Activated CD8-positive, alpha-beta memory T cell treated with anti-CD3 and anti-CD28 coated beads, Interleukin-2, amount 50 U/mL, for 48 hours (primary cell): ENCODE data around the gene EPHA4.

Experiments used
- DNase-seq: peaks from one replicate; pipeline ENCODE4 v3.0.0-alpha.2; 2020

Gene EPHA4

DNA sequence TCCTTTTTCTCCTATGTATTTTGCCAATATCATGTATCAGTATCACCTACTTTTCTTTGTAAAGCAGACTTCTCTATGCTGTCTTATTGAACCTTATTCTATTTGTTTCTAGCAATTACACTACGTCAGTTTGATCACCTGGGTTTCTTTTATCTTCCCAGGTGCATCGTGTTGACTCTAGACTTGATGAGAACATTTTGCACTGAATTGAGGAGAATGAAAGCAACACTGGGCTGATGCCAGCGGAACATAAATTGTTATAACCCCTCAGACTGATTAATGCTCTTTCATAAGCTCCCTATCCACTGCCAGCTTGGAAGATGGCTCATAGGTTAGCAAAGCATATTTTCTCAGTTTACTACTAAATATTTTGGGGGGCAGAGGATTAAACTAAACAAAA is 140.6 kb downstream of the EPHA4 start:
- DNase-seq: no peak

GRCh38 chr2:221429741-221430491 is 142.2 kb downstream of the EPHA4 start:
- DNase-seq: no peak

DNA sequence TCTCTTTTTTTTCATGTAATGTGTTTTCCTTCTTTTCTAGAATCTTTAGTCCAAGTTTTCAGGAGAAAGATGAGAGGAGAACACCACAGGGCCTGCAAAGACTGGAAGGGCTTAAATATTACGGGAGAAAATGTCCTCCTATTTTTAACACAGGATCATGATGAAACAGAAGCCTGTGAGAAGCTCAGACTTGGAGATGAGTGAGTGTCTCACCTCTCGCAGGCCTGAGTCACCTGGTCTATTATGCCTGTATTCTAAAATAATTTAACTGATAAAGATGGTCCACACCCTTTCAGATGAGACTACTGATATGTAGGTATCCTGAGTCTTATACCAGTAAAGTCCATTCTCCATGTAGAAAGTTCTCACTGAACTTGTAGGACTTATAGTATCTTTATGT is 143.2 kb downstream of the EPHA4 start:
- DNase-seq: no peak

- no peak for DNase-seq
Observed at GRCh38 chr2:221426929-221427328, 145.2 kb downstream of the EPHA4 start.

- no peak for DNase-seq
Observed at GRCh38 chr2:221425891-221426290, 146.2 kb downstream of the EPHA4 start.

- no peak for DNase-seq
Observed at GRCh38 chr2:221425353-221425752, 146.8 kb downstream of the EPHA4 start.

- no peak for DNase-seq
Observed at GRCh38 chr2:221423210-221423804, 148.8 kb downstream of the EPHA4 start.

GRCh38 chr2:221422516-221423209 is 149.4 kb downstream of the EPHA4 start:
- DNase-seq: no peak

- DNase-seq: no peak
Observed at GRCh38 chr2:221420245-221420644, 151.9 kb downstream of the EPHA4 start.

DNA sequence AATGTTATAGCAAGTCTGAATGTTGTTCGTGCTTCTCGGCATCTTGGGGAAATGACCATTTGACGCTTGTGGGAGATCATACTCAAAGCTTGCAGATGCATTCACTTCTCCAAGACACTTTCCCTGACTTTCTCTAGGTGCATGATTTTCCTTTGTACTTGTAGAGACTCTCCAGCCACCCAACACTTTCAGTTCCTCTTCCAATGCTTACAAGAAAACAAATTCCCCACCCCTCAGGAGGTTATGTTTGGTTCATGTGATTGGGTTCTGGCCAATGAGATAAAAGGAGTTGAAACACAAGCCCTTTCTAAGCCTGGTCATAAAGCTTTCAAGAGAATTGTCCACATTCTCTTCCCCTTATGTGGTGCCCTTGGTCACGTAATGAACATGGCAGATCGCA is 156.3 kb downstream of the EPHA4 start:
- no peak for DNase-seq

GRCh38 chr2:221412978-221413377 is 159.1 kb downstream of the EPHA4 start:
- DNase-seq: no peak

DNA sequence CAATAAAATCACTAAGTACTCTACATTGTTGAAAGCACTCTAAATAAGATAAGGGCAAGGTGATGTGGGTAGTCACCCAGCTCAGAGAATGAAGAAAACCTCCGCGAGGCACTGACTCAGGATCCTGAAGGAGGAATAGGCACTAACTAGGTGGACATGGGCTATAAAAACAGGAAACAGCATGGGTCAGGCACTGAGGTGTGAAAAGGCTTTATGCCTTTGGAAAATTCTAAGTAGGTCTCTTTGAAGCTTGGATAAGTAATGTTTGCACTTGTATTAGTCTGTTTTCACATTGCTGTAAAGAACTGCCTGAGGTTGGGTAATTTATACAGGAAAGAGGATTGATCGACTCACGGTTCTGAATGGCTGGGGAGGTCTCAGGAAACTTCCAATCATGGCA is 161.6 kb downstream of the EPHA4 start:
- DNase-seq: no peak

GRCh38 chr2:221407765-221408164 is 164.3 kb downstream of the EPHA4 start:
- no peak for DNase-seq

DNA sequence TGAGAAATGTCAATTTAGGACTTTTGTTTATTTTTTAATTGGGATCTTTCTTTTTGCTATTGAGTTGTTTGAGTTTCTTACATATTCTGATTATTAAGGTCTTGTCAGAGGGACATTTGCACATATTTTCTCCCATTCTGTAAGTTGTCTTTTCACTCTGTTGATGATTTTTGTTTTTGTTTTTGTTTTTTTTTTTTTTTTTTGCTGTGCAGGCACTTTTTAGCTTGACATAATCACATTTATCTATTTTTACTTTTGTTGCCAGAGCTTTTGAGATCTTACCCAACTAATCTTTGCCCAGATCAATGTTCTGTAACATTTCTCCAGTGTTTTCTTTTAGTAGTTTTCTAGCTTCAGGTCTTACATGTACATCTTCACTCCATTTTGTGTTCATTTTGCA is 166.6 kb downstream of the EPHA4 start:
- no peak for DNase-seq

- no peak for DNase-seq
Observed at GRCh38 chr2:221402072-221402471, 170.0 kb downstream of the EPHA4 start.

DNA sequence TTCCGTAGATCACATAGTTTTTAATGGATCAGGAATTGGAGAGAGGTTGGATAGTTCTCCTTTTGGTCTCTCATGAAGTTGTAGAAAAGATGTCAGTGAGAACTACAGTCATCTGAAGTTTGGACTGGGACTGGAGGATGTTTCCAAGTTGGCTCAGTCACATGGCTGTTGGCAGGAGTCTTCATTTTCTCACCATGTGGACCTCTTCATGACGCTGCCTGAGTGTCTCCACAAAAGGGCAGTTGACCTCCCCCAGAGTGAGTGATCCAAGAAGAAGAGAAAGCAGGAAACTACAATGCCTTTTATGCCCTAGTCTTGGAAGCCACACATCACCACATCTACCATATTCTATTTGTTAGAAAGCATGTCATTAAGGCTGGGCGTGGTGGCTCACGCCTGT is 171.7 kb downstream of the EPHA4 start:
- DNase-seq: no peak

DNA sequence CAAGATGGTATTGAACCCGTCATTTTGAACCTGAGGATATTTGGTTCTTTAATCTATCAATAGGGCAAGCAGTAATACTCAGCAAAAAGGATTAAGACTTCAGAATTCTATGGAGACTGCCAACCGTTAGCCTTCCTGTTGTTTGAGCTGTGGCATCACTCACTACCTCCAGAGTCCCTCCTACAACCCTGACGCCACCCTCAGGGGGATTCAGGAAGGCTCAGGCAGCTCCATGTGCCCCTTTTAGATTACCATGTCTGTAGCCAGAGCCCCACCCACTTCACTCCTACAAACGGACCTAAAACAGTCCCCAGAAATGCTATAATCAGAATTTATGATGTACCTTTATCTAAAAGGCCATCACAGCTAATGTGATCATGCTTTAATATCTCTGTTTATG is 172.9 kb downstream of the EPHA4 start:
- no peak for DNase-seq

DNA sequence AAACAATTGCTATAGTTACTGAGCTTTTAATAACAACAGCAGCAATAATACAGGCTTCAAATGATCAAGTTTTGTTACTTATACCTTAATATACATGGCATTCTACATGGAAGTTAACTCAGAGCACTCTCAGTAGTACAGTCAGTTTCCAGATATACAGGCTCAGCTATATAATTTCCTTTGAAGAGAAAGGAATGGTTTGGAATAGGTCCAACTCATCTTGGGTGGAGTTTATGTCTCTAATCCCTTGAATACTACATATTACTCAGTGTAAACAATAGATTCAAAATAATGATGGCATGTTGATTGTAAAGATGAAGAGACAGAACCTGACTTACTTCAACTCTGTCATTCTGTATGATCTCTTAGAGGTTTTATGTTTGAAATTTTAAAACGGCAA is 174.9 kb downstream of the EPHA4 start:
- no peak for DNase-seq

DNA sequence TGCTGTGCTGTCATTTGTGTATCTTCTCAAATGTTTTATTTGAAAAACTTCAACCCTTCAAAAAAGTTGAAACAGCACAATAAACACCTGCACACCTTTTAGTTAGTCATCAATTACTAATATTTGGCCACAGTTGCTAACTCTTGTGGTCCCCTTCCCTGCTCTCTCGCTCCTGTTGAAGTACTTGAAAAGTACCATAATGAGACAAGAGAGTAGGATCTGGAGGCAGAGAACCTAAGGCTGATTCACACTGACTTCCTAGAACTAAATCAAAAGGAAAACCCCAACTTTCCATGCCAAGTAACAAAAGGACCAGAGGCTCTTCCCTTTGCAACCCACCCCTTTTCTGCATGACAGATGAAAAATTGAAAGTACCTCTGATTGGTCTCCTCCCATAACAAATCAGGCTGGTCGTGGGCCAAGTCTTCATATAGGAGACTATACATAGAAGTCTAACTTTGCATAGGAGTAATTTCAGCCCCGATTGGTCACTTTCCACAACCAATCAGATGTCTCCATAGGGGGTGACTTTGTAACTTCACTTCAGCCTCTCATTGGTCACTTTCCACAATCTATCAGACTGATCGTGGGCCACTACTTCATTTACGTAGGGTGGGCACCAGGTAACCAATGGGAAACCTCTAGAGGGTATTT is 179.7 kb downstream of the EPHA4 start:
- DNase-seq: no peak

- no peak for DNase-seq
Observed at GRCh38 chr2:221390878-221391277, 181.2 kb downstream of the EPHA4 start.

GRCh38 chr2:221389904-221390303 is 182.2 kb downstream of the EPHA4 start:
- no peak for DNase-seq

DNA sequence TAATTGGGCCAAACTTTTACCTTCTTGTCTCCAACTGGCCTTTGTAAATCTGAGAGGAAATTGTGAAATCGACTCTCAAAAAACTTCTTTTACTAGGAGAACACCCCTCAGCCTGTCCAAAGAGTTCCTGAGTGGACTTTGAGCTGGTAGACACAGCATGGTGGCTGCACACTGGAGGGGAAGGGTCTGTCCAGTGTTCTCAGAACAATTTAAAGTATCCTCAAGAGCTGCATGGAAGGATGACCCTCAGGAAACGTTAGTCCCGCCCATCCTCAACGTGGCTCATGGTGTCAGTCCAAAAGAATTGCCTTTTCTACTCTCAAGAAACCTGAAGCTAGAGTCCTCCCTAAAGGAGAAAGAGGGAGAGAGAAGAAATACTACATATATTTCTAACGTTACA is 182.7 kb downstream of the EPHA4 start:
- DNase-seq: no peak

DNA sequence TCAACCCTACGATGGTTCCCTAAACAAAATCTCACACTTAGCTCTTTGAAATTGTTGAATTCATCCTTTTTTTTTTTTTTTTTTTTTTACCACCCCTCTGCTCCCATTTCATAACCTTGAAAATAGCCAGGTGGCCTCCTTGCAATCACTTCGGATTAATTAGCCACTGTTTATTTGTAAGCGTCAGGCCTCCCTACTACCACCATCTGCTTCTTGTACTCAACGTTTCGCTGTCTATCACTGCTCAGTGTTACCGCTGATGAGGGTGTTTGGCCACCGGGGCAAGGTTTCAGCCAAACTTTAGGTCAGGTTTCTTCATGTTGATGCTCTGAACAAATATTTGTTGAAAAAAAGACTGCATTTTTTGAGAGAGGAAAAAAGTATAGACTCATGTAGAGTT is 183.2 kb downstream of the EPHA4 start:
- DNase-seq: no peak

DNA sequence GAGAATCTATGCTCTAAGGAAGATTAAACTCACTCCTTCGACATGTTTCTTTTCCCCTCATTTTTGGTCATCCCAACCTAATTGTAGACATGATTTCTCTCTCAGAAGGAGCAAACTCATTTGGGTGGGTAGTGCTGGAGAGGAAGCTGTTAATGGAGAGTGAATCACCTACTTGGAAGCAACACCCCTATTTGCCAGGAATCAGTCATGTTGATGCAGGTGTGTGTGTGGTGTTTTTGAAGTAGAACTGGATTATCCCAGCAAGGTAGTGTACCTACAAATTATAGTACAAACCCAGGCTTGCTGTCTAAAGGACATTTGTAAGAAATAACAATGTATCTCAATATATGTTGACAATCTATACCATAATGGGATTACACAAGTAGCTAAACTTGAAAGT is 186.4 kb downstream of the EPHA4 start:
- DNase-seq: no peak
